GM04504 (cell line): Measurements from ENCODE around the gene STX1B.
"Not testable (repeated sequence)": the region's sequence is repeated elsewhere in the genome, so short reads cannot be mapped to it uniquely, and the experiment has no call there.

Experiments used
- DNase-seq: peaks from one replicate; pipeline ENCODE4 v3.0.0-alpha.2; 2012; ENCODE audit warnings: low read depth

The STX1B gene

GRCh38 chr16:31013292-31013691 lies 2.9 kb upstream of the STX1B start:
- DNase-seq = not testable (repeated sequence)

GRCh38 chr16:31011815-31012214 lies 1.4 kb upstream of the STX1B start:
- DNase-seq = not testable (repeated sequence)

- DNase-seq = no peak
These were observed 399 bp downstream of the STX1B start for GRCh38 chr16:31009894-31010584.

- no peak for DNase-seq
These were observed 1.3 kb downstream of the STX1B start for GRCh38 chr16:31009120-31009519.

GRCh38 chr16:31008551-31008950 lies 1.9 kb downstream of the STX1B start:
- no peak for DNase-seq

- no peak for DNase-seq
These were observed 2.3 kb downstream of the STX1B start for GRCh38 chr16:31008149-31008548.

- no peak for DNase-seq
These were observed 2.8 kb downstream of the STX1B start for GRCh38 chr16:31007684-31008083.

- no peak for DNase-seq
These were observed 3.8 kb downstream of the STX1B start for GRCh38 chr16:31006589-31006988.

GRCh38 chr16:31006086-31006385 lies 4.4 kb downstream of the STX1B start:
- no peak for DNase-seq

GRCh38 chr16:31005350-31006085 lies 4.9 kb downstream of the STX1B start:
- no peak for DNase-seq

- DNase-seq = no peak
These were observed 5.8 kb downstream of the STX1B start for GRCh38 chr16:31004658-31005057.

GRCh38 chr16:31003744-31004143 lies 6.7 kb downstream of the STX1B start:
- no peak for DNase-seq

- DNase-seq = no peak
These were observed 7.5 kb downstream of the STX1B start for GRCh38 chr16:31002862-31003341.

- no peak for DNase-seq
These were observed 8.2 kb downstream of the STX1B start for GRCh38 chr16:31002250-31002700.

- no peak for DNase-seq
These were observed 8.8 kb downstream of the STX1B start for GRCh38 chr16:31001507-31002249.

GRCh38 chr16:31000671-31001382 lies 9.6 kb downstream of the STX1B start:
- DNase-seq = no peak

- DNase-seq = no peak
These were observed 11.3 kb downstream of the STX1B start for GRCh38 chr16:30998852-30999761.

GRCh38 chr16:30997725-30998711 lies 12.4 kb downstream of the STX1B start:
- peak; percentile 64 for DNase-seq

- peak; percentile 62 for DNase-seq
These were observed 13.3 kb downstream of the STX1B start for GRCh38 chr16:30996985-30997724.
